IPS DF 19.7 (cell line): ENCODE measurements around the gene ADARB2.

ENCODE experiments used
- DNase-seq: peaks from one replicate; pipeline ENCODE4 v3.0.0-alpha.2; 2013; ENCODE audit warnings: low read depth, low spot score

The ADARB2 gene

GRCh38 chr10:1663226-1663625, 74.1 kb downstream of the ADARB2 start:
- DNase-seq = no peak

- DNase-seq = no peak
Observed at GRCh38 chr10:1662438-1663025, 74.8 kb downstream of the ADARB2 start.

GRCh38 chr10:1661859-1662437, 75.4 kb downstream of the ADARB2 start:
- DNase-seq = no peak

GRCh38 chr10:1661416-1661815, 75.9 kb downstream of the ADARB2 start:
- no peak for DNase-seq

GRCh38 chr10:1660815-1661214, 76.5 kb downstream of the ADARB2 start:
- DNase-seq = no peak

- DNase-seq = no peak
Observed at GRCh38 chr10:1660386-1660785, 76.9 kb downstream of the ADARB2 start.

GRCh38 chr10:1659221-1659791, 78.0 kb downstream of the ADARB2 start:
- DNase-seq = no peak

GRCh38 chr10:1658658-1659057, 78.7 kb downstream of the ADARB2 start:
- DNase-seq = no peak

GRCh38 chr10:1657479-1657878, 79.8 kb downstream of the ADARB2 start:
- no peak for DNase-seq

GRCh38 chr10:1655367-1655766, 82.0 kb downstream of the ADARB2 start:
- no peak for DNase-seq

GRCh38 chr10:1654811-1655356, 82.4 kb downstream of the ADARB2 start:
- no peak for DNase-seq

- no peak for DNase-seq
Observed at GRCh38 chr10:1654247-1654646, 83.1 kb downstream of the ADARB2 start.

- no peak for DNase-seq
Observed at GRCh38 chr10:1653321-1653720, 84.0 kb downstream of the ADARB2 start.

- no peak for DNase-seq
Observed at GRCh38 chr10:1652151-1652550, 85.2 kb downstream of the ADARB2 start.

- no peak for DNase-seq
Observed at GRCh38 chr10:1651270-1651966, 85.9 kb downstream of the ADARB2 start.

GRCh38 chr10:1650542-1651269, 86.6 kb downstream of the ADARB2 start:
- DNase-seq = no peak

GRCh38 chr10:1648648-1649047, 88.7 kb downstream of the ADARB2 start:
- no peak for DNase-seq

GRCh38 chr10:1646332-1646731, 91.0 kb downstream of the ADARB2 start:
- no peak for DNase-seq

- no peak for DNase-seq
Observed at GRCh38 chr10:1645896-1646295, 91.4 kb downstream of the ADARB2 start.

GRCh38 chr10:1644191-1644711, 93.1 kb downstream of the ADARB2 start:
- no peak for DNase-seq

- no peak for DNase-seq
Observed at GRCh38 chr10:1643908-1644179, 93.5 kb downstream of the ADARB2 start.
